Stimulated activated effector memory CD8-positive, alpha-beta T cell treated with anti-CD3 and anti-CD28 coated beads, Interleukin-12 subunit alpha, Interleukin-12 subunit beta, amount 100 ng/mL, for 72 hours (primary cell): Measurements from ENCODE around the gene KIF14.
"Not testable (repeated sequence)": the region's sequence is repeated elsewhere in the genome, so short reads cannot be mapped to it uniquely, and the experiment has no call there.

ENCODE experiments used
- ATAC-seq: fragments of 150-1000 bp; cut with Tn5 transposase; 2 replicates; pipeline ENCODE4 v1.10.0; 2021
- DNase-seq, 2 donors: peaks; one replicate each; pipeline ENCODE4 v3.0.0; 2021 to 2022; ENCODE audit warnings: low spot score in 2 of 2
- H3K27ac Mint-ChIP-seq: one replicate; pipeline ENCODE4 v1.8.0; 2022; ENCODE audit warnings: mild to moderate bottlenecking, mixed read lengths
- H3K36me3 Mint-ChIP-seq: one replicate; pipeline ENCODE4 v1.8.0; 2022; ENCODE audit warnings: mild to moderate bottlenecking, mixed read lengths
- H3K4me1 Mint-ChIP-seq: one replicate; pipeline ENCODE4 v1.8.0; 2022; ENCODE audit warnings: mixed read lengths
- H3K4me3 Mint-ChIP-seq: one replicate; pipeline ENCODE4 v1.8.0; 2022; ENCODE audit warnings: mild to moderate bottlenecking, mixed read lengths
- H3K9me3 Mint-ChIP-seq: one replicate; pipeline ENCODE4 v1.8.0; 2022; ENCODE audit warnings: mixed read lengths

The KIF14 gene

DNA sequence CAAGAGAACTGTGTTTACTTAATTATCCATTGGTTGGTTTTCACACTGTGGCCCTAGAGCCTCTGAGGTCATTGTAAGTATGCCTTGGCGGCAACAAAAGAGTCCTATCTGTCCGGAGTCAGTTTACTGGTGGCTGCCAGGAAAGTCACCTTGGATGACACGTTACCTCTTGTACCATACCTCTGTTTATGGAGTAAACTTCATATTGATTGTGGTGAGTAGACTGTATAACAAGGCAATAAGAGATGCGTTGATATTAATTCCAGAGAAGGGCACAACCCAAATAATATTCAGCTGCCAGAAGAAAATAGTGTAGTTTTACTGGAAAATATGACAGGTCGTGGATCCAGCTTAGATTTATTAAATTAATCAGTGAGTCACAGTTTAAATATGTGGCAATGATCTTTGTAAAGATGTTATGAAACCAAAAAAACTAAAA, 20.4 kb upstream of the KIF14 start:
- H3K9me3 Mint-ChIP-seq: no peaks in the 10 kb centered on the region
- H3K4me1 Mint-ChIP-seq: peaks cover 7% of the 10 kb centered on the region
- peaks cover 27% of the 10 kb centered on the region for H3K36me3 Mint-ChIP-seq
- H3K27ac Mint-ChIP-seq: no peak overlapping the region
- DNase-seq (no peak), ATAC-seq (no peak)
- no peak overlapping the region for H3K4me3 Mint-ChIP-seq

DNA sequence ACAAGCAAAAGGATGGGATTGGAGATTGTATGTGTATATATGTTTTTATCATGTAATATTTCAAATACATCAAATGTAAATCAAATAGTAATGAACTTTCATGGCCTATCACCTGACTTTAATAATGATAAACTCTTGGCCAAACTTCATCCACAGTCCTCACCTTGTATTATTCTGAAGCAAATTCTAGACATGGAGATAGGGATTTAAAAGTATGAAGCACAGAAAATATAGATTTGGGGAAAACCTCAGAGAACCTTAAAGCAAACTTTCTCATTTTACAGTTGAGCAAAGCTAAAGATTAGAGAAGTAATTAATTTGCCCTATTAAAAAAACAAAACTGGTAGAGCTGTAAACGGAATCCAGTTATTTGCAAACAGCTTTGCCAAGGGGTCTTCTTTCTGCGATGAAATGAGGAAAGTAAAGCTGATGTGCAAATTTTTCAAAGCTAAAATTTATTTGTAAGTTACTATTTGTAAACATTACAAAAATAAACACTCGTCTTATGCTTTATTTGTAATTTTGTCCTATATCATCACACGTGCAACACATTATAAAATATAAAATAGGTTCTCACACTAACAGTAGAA, 19.9 kb upstream of the KIF14 start:
- no peaks in the 10 kb centered on the region for H3K9me3 Mint-ChIP-seq
- H3K27ac Mint-ChIP-seq: peak overlapping the region; percentile 1
- ATAC-seq (no peak), DNase-seq (no peak)
- no peak overlapping the region for H3K4me3 Mint-ChIP-seq
- H3K36me3 Mint-ChIP-seq: peaks cover 22% of the 10 kb centered on the region
- H3K4me1 Mint-ChIP-seq: peaks cover 7% of the 10 kb centered on the region

DNA sequence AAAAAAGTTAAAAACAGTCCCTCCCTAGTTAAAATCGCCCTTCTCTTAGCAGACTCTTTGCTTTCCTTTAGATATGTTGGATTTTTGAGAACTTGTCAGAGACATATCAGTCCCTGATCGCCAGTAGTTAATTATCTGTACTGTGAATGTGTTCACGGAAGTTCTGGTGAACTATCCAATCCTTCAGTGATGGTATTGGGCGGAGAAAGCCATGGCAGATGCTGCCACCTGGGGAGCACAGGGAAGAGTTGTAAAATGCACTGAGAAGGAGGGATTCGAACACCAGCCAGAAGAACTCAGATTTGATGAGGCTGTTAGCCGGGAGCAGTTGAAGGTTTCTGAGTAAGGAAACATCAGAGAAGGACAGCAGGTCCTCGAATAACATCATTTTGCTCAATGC, 17.5 kb upstream of the KIF14 start:
- H3K4me1 Mint-ChIP-seq: peaks cover 7% of the 10 kb centered on the region
- DNase-seq: no peak
- no peaks in the 10 kb centered on the region for H3K9me3 Mint-ChIP-seq
- no peak overlapping the region for H3K4me3 Mint-ChIP-seq
- peaks cover 2% of the 10 kb centered on the region for H3K36me3 Mint-ChIP-seq
- no peak for ATAC-seq
- H3K27ac Mint-ChIP-seq: no peak overlapping the region

- no peak overlapping the region for H3K27ac Mint-ChIP-seq
- no peak for DNase-seq
- H3K4me1 Mint-ChIP-seq: peaks cover 7% of the 10 kb centered on the region
Observed at GRCh38 chr1:200636681-200637080, 16.1 kb upstream of the KIF14 start.

GRCh38 chr1:200634261-200635122, 13.9 kb upstream of the KIF14 start:
- Mint-ChIP-seq H3K27ac (no peak overlapping the region), H3K36me3 (no peaks in the 10 kb centered on the region)
- ATAC-seq: no peak

More at GRCh38 chr1:200636681-200637080, 16.1 kb upstream of the KIF14 start:
- H3K36me3 Mint-ChIP-seq: no peaks in the 10 kb centered on the region
- H3K4me3 Mint-ChIP-seq: no peak overlapping the region
- H3K9me3 Mint-ChIP-seq: no peaks in the 10 kb centered on the region
- no peak for ATAC-seq

DNA sequence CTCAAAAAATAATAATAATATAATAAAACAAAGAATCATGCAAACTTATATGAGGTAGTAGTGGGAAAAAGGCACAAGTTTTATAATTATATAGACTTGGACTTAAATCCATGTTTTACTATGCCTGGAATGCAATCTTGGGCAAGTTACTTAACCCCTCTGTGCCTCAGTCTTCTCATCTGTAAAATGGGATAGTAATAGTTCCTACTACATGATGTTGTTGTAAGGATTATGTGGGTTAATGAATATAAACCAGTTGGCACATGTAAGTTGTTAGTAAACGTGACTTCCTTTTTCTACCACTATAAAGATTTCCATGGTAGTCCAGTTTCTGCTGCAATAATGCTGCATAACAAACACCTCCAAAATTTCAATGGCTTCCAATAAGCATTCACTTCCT, 10.8 kb upstream of the KIF14 start:
- Mint-ChIP-seq H3K4me1 (peaks cover 24% of the 10 kb centered on the region), H3K27ac (no peak overlapping the region), H3K36me3 (no peaks in the 10 kb centered on the region)

More at GRCh38 chr1:200634261-200635122, 13.9 kb upstream of the KIF14 start:
- no peak for DNase-seq
- Mint-ChIP-seq H3K4me1 (no peaks in the 10 kb centered on the region), H3K9me3 (no peaks in the 10 kb centered on the region), H3K4me3 (no peak overlapping the region)

DNA sequence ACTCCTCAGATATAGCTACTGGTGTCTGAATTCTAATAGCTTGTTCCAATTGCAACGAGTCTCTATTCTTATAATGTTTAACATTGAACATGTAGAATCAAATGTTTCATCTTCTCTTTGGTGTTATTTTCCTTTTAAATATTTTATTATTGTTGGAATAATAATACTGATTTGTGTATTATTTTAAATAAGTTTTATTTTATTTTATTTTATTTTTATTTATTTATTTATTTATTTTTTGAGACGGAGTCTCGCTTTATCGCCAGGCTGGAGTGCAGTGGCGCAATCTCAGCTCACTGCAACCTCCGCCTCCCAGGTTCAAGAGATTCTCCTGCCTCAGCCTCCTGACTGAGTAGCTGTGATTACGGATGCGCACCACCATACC, 10.0 kb upstream of the KIF14 start:
- DNase-seq, H3K27ac Mint-ChIP-seq, H3K36me3 Mint-ChIP-seq, H3K4me3 Mint-ChIP-seq, H3K9me3 Mint-ChIP-seq, ATAC-seq: not testable (repeated sequence)
- peaks cover 24% of the 10 kb centered on the region for H3K4me1 Mint-ChIP-seq

More for the DNA sequence above, 10.8 kb upstream of the KIF14 start:
- H3K9me3 Mint-ChIP-seq: no peaks in the 10 kb centered on the region
- no peak for DNase-seq
- H3K4me3 Mint-ChIP-seq: no peak overlapping the region
- no peak for ATAC-seq

- DNase-seq (no peak), ATAC-seq (no peak)
- no peaks in the 10 kb centered on the region for H3K9me3 Mint-ChIP-seq
- peak overlapping the region; percentile 3 for H3K27ac Mint-ChIP-seq
- H3K4me3 Mint-ChIP-seq: no peak overlapping the region
- peaks cover 8% of the 10 kb centered on the region for H3K36me3 Mint-ChIP-seq
- H3K4me1 Mint-ChIP-seq: peaks cover 24% of the 10 kb centered on the region
Observed at GRCh38 chr1:200629876-200630514, 9.4 kb upstream of the KIF14 start.

GRCh38 chr1:200628223-200628881, 7.8 kb upstream of the KIF14 start:
- ATAC-seq: peak; percentile 89
- peak; percentile 20 to 67 for DNase-seq
- Mint-ChIP-seq H3K36me3 (peaks cover 10% of the 10 kb centered on the region), H3K27ac (peak overlapping the region; percentile 41), H3K9me3 (no peaks in the 10 kb centered on the region), H3K4me1 (peaks cover 24% of the 10 kb centered on the region), H3K4me3 (peak overlapping the region; percentile 63)

DNA sequence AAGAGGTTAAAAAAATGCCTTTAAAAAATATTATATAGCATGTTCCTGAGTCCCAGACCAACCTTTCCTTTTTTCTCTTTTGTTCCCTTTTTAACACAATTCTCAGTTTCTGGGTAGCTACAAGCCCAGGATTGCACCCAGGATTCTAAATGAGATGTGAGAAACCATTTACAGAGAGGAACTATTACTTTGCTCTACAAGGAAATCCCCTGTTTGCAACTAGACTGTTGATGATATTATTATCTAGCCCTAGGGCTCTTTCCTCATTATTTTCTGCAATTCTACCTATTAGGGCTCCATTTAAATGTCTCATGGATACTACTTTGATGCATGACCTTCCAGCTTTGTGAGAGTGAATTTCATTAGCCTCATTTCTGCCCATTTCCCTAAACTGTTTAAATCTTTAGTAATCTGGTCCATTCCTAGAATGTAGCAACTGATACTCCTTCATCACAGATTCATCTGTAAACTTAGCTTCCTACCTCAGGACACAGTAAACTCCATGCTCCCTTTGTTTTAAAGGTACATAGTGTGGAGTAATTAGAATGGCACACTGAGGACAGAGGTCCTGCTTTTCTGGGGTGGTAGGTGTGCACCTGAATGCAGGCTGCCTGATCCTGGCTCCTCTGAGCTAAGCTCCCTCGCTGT, 7.1 kb upstream of the KIF14 start:
- Mint-ChIP-seq H3K27ac (peak overlapping the region; percentile 41), H3K4me1 (peaks cover 24% of the 10 kb centered on the region), H3K36me3 (peaks cover 10% of the 10 kb centered on the region), H3K9me3 (no peaks in the 10 kb centered on the region), H3K4me3 (peak overlapping the region; percentile 63)
- ATAC-seq: no peak
- no peak for DNase-seq

DNA sequence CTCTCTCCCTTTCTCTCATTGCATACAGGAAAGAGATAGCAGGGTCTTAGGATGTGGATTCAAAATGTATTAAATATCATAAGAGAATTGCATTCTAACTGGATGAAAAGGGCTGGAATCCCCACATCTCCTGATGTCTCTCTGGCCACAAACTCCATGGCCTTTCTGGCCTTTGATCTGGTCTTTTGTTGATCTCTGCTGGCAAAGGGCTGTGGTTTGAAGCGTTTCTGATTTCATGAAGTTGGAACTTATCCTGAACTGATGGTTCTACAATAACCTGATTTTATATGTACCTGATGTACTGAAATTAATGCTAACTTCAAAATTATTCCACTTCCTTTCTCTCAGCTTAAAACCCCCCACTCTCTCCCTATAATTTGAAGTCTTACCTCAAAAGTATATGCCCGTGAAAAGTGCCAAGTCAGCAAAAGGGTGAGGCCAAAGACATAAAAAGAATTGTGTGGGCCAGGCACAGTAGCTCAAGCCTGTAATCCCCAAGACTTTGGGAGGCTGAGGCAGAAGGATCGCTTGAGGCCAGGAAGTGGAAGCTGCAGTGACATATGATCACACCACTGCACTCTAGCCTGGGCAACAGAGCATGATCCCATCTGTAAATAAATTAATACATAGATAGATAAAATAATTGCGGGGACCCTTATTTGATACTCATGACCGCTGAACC, 6.4 kb upstream of the KIF14 start:
- H3K9me3 Mint-ChIP-seq: no peaks in the 10 kb centered on the region
- DNase-seq: no peak
- peaks cover 24% of the 10 kb centered on the region for H3K4me1 Mint-ChIP-seq
- ATAC-seq: no peak
- peak overlapping the region; percentile 63 for H3K4me3 Mint-ChIP-seq
- peaks cover 10% of the 10 kb centered on the region for H3K36me3 Mint-ChIP-seq
- H3K27ac Mint-ChIP-seq: no peak overlapping the region

DNA sequence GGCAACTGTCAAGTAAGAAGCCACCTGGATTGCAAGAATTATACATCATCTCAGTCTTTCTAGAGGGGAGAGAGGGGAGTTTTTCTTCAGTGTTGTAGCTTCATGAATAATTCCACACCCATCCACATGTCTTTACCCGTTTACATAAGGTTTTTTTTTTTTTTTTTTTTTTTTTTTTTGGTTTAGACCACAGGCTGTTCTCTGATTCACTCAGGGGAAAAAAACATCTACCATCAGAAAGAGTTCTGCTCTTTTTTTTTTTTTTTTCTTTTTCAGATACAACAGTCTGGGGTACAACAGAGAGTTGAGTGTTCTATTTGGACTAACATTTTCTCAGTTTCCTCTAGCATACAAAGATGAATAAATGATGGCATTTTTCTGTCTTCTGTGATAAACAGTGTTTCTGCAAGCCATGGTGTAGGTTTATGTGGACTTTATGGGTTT, 4.9 kb upstream of the KIF14 start:
- Mint-ChIP-seq H3K9me3 (no peaks in the 10 kb centered on the region), H3K36me3 (peaks cover 10% of the 10 kb centered on the region), H3K4me3 (no peak overlapping the region), H3K4me1 (peaks cover 24% of the 10 kb centered on the region), H3K27ac (peak overlapping the region; percentile 68)
- no peak for DNase-seq
- peak; percentile 74 for ATAC-seq

DNA sequence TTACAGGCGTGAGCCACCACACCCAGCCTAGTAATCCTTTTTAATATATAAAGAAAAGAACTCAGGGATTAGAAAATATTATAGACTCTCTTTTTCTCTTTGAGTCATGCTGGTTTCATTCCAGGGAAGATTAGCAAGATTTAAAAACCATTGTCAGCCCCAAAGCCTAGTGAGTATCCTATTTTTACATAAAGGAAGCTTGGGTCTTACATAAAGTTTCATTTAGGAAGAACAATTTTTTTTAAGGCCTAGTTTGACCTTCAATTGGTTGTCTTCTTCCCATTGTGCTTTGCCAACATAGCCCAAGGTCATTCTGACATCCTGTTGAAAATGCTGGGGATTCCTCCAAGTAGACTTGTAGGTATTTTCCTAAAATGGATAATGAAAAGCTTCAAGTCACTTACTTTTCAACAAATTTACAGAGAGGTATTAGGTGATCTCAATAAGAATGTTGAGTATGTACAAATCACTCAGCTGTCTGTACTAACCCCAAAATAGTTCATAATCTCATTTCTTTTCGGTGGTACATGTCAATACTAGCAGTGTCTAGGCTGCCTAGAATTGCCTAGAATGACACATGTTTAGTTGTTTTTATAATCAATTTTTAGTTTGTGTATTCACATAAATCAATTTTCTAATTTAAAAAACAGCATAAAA, 4.3 kb upstream of the KIF14 start:
- Mint-ChIP-seq H3K27ac (peak overlapping the region; percentile 68), H3K4me3 (no peak overlapping the region), H3K36me3 (peaks cover 10% of the 10 kb centered on the region), H3K9me3 (no peaks in the 10 kb centered on the region), H3K4me1 (peaks cover 28% of the 10 kb centered on the region)
- no peak for DNase-seq
- peak; percentile 0 for ATAC-seq

GRCh38 chr1:200619894-200620272, 668 bp downstream of the KIF14 start:
- Mint-ChIP-seq H3K9me3 (no peaks in the 10 kb centered on the region), H3K27ac (peak overlapping the region; percentile 96), H3K4me3 (peak overlapping the region; percentile 94), H3K36me3 (peaks cover 1% of the 10 kb centered on the region), H3K4me1 (peaks cover 10% of the 10 kb centered on the region)
- ATAC-seq (no peak), DNase-seq (no peak)
